GM21367 (cell line): Measurements from ENCODE around the gene MAB21L3.

Source experiments
- ATAC-seq: cut with Tn5 transposase; IDR thresholded peaks from one replicate; pipeline ENCODE4 v1.9.1; 2021; ENCODE audit not compliant: unreplicated experiment

Gene MAB21L3

GRCh38 chr1:116107371-116107770 is 3.8 kb upstream of the MAB21L3 start:
- ATAC-seq, result no peak

GRCh38 chr1:116111524-116112021 is 374 bp downstream of the MAB21L3 start:
- ATAC-seq, result no peak

- no peak for ATAC-seq
Observed at GRCh38 chr1:116112388-116113140, 1.4 kb downstream of the MAB21L3 start.

- ATAC-seq, result no peak
Observed at GRCh38 chr1:116113615-116114014, 2.4 kb downstream of the MAB21L3 start.

- ATAC-seq, result no peak
Observed at GRCh38 chr1:116115476-116116439, 4.6 kb downstream of the MAB21L3 start.

- no peak for ATAC-seq
Observed at GRCh38 chr1:116118471-116118870, 7.3 kb downstream of the MAB21L3 start.

GRCh38 chr1:116119876-116120275 is 8.7 kb downstream of the MAB21L3 start:
- ATAC-seq, result no peak

GRCh38 chr1:116122955-116123757 is 12.0 kb downstream of the MAB21L3 start:
- no peak for ATAC-seq

- no peak for ATAC-seq
Observed at GRCh38 chr1:116123837-116124533, 12.8 kb downstream of the MAB21L3 start.

GRCh38 chr1:116125758-116126157 is 14.6 kb downstream of the MAB21L3 start:
- ATAC-seq, result no peak

GRCh38 chr1:116126281-116126680 is 15.1 kb downstream of the MAB21L3 start:
- ATAC-seq, result no peak

- no peak for ATAC-seq
Observed at GRCh38 chr1:116127123-116127847, 16.1 kb downstream of the MAB21L3 start.

GRCh38 chr1:116127848-116128540 is 16.8 kb downstream of the MAB21L3 start:
- ATAC-seq, result no peak

- no peak for ATAC-seq
Observed at GRCh38 chr1:116128664-116129063, 17.5 kb downstream of the MAB21L3 start.

- ATAC-seq, result no peak
Observed at GRCh38 chr1:116129537-116129936, 18.3 kb downstream of the MAB21L3 start.

GRCh38 chr1:116130356-116130755 is 19.2 kb downstream of the MAB21L3 start:
- no peak for ATAC-seq

GRCh38 chr1:116131170-116131569 is 20.0 kb downstream of the MAB21L3 start:
- no peak for ATAC-seq

- no peak for ATAC-seq
Observed at GRCh38 chr1:116131866-116132605, 20.8 kb downstream of the MAB21L3 start.
